ENCODE measurements around the gene THADA.
A peak's percentile ranks its signal among the peaks of the same experiment; 100 is the strongest.

Gene THADA

GRCh38 chr2:43438858-43439655 lies 156.8 kb downstream of the THADA start:
- DNase-seq, result no peak

GRCh38 chr2:43438342-43438741 lies 157.5 kb downstream of the THADA start:
- no peak for DNase-seq

GRCh38 chr2:43437363-43437762 lies 158.5 kb downstream of the THADA start:
- DNase-seq, result no peak

DNA sequence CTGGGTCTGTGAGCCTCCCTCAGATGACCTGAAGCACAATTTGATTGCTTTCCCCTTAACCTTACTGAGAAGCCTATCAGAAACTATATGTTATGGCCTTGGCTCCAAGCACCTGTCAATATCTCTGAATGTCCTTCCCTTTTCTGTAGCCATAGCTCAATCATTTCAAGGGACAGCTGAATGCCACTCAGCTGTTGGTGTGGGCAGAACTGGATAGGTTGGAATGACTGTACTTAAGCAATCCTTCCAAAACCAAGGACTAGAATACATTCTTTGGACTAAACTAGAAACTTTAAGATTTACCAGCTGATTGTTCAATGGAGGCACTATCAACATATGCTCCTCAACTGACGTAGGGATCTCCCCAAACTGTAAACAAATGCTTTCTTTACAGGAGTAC lies 159.4 kb downstream of the THADA start:
- no peak for DNase-seq

GRCh38 chr2:43435746-43436145 lies 160.1 kb downstream of the THADA start:
- no peak for DNase-seq

DNA sequence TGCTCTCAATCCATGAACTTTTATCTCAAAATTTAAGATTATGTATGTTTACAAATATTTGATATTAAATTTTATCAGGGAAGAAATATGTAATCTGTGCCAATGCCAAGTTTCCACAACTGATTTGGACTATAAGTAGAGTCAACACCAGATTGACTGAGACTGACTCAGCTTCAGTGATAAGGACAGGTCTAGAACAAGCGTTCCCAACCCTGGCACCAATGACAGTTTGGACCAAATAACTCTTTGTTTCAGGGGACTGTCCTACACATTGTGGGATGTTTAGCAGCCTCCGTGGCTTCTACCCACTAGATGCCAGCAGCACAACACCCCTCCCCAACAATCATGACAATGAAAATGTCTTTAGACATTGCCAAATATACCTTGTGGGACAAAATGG lies 165.3 kb downstream of the THADA start:
- DNase-seq, result no peak

- no peak for DNase-seq
Observed at GRCh38 chr2:43429369-43429768, 166.5 kb downstream of the THADA start.

GRCh38 chr2:43427032-43427424 lies 168.8 kb downstream of the THADA start:
- DNase-seq, result no peak

GRCh38 chr2:43426305-43427031 lies 169.4 kb downstream of the THADA start:
- DNase-seq, result peak; percentile 53

DNA sequence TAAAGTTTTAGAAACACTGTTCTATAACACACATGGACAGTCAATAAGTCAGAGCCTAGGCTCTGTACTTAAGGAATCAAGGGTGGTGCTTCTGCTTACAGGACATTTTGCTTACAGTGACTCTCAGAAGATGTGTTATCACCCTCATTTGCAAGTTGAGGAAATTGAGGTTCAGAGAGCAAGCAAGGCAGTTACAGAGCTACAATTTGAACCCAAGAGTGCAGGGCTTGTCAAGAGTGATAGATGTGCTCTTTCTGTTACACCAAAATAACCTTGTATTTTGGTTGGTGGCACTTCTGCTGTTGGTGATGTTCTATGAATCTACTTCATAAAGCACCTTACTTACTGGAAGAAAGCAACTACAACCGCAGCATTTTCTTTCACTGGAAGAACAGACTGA lies 170.2 kb downstream of the THADA start:
- no peak for DNase-seq

- no peak for DNase-seq
Observed at GRCh38 chr2:43424262-43425207, 171.3 kb downstream of the THADA start.

DNA sequence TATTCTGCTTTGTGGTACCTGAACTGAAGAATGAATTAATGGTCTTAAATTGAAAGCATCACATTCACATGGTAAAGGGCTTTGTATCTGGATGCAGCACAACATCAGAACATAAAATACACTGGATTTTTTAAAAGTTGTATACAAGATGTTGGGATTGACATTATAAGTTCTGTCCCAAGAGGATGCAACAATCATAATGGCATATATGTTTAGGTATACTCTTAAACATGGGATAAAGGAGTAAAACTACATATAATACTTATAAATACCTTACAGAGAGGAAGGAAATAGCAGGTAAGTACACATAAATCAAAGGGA lies 171.9 kb downstream of the THADA start:
- no peak for DNase-seq

DNA sequence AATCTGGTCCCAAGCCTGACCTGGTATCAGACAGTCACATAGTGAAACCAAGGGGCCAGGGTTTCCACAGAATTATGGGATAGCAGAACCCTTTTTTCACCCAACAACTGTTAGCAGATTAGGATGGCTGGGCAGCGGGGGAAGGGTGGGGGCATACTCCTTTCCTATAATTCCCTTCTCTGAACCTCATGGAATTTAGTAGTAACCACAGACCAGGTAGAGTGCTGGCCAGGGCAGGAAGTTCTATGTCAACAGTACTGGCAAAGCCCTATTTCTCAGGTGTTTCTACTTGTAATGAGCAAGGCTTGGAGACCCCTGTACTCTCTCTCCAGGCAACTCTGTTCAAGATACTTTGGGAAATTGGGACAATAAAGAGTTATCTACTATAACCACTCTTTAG lies 174.6 kb downstream of the THADA start:
- DNase-seq, result no peak

GRCh38 chr2:43420389-43420801 lies 175.4 kb downstream of the THADA start:
- no peak for DNase-seq

GRCh38 chr2:43419876-43420275 lies 176.0 kb downstream of the THADA start:
- DNase-seq, result no peak

DNA sequence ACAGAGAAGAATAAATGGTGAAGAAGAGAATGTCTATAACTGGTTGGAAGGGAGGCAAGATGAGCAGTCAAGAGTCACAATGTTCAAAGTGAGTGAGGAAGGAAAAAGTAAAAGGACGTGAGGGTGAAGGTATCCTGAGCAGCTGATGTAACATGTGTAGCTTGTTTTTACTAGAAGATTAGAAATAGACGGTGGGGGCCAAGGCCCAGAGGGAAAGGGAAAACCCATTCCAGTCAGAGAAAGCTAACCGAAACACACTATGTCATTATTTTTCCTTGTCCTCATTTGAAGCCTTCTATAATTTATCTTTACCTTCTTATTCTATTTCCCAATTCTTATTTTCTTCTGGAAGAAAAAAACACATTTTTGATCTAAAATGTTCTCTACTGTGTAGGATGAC lies 176.6 kb downstream of the THADA start:
- DNase-seq, result no peak

DNA sequence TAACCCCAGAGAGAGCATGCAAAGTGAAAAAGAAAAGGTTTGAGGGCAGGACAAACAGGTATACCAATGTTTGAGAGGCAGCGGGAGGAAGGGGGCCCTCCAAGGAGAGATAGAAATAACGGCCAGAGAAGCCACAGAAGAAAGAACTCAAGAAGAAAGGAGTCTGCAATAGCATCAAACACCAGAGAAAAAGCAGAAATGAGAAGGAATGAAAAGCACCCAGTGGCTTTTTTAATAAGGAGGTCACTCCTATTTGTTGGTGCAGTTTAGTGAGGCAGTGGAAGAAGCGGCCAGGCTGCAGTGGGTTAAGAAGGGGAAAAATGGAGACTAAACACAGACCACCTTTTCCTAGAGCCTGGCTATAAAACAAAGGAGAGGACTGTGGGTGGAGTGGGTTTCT lies 177.2 kb downstream of the THADA start:
- DNase-seq, result no peak

- DNase-seq, result no peak
Observed at GRCh38 chr2:43417300-43417699, 178.5 kb downstream of the THADA start.

DNA sequence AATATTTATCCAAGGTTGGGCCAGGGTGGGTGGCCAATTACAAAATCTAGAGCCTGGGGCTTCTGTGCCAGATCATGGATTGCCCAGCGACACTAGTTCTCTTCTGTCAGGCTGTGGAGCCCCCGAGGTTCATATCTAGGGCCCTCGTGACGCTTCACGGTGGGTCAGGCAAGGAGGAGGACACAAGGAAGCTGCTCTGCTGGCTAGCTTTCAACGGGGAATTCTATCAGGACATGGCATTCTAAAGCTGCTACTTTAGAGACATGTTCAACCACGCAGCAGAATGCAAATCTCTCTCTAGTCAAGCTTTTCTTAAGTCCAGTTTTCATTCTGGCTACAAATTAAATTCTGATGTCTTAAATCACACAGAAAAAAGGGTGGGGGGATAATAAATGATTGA lies 180.2 kb downstream of the THADA start:
- DNase-seq, result no peak

GRCh38 chr2:43414586-43415135 lies 181.2 kb downstream of the THADA start:
- DNase-seq, result no peak

DNA sequence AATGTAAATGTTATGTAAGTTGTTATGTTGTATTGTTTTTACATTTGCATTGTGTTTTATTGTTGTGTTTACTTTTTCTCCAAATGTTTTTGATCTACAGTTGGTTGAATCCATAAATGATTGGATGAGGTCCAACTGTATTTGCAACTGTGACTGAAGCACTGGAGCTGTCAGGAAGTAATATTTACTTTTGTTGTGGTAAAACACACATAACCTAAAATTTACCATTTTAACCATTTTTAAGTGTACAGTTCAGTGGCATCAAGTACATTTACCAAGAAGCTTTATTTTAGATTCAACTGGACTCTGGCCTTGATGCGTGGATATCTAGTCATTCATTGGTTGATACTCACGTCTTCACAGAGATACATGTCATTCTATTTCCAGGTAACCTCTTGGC lies 181.8 kb downstream of the THADA start:
- no peak for DNase-seq

- DNase-seq, result no peak
Observed at GRCh38 chr2:43412114-43412753, 183.6 kb downstream of the THADA start.
